ENCODE data around the gene MARK2. TPM values are rescaled to one million over a fixed set of nuclear protein-coding genes. Genes with fewer than 3 reads are reported as not detected.
"Not testable (repeated sequence)": the region's sequence is repeated elsewhere in the genome, so short reads cannot be mapped to it uniquely, and the experiment has no call there.

The MARK2 gene
- total RNA-seq = 10 to 100 TPM; 29.0 to 30.0 TPM

GRCh38 chr11:63838678-63839507, at the start of gene MARK2:
MARK2 (plus strand) TSS chr11:63839110; CDS start chr11:63839507, 397 bp downstream.
- peak within 1 kb of the TSS; percentile 87 for H3K27ac Mint-ChIP-seq
- H3K9me3 Mint-ChIP-seq = no peaks in the 10 kb centered on the region
- H3K36me3 Mint-ChIP-seq (ENCODE audit: insufficient read depth in 2 of 2) = peaks cover 11 to 13% of the 10 kb centered on the region in 2 donors
- no peaks in the 10 kb centered on the region for H3K27me3 Mint-ChIP-seq (ENCODE audit: low read depth)
- peaks cover 61% of the 10 kb centered on the region for H3K4me1 Mint-ChIP-seq (ENCODE audit: low read depth)
- H3K4me3 Mint-ChIP-seq = peak within 1 kb of the TSS; percentile 92 to 94
- DNase-seq (peak; percentile 99 to 100), ATAC-seq (replicated peaks in 1 of 2) (peak; percentile 86 to 89)

- Mint-ChIP-seq H3K4me1 (ENCODE audit: low read depth) (no peaks in the 10 kb centered on the region), H3K4me3 (no peak overlapping the region), H3K36me3 (ENCODE audit: insufficient read depth in 2 of 2) (peaks cover 3 to 16% of the 10 kb centered on the region in 2 donors), H3K9me3 (peaks cover 5 to 9% of the 10 kb centered on the region in 2 donors), H3K27me3 (ENCODE audit: low read depth) (peaks cover 5% of the 10 kb centered on the region), H3K27ac (no peak overlapping the region)
- DNase-seq = no peak
- ATAC-seq (replicated peaks in 1 of 2) = no peak
Observed at GRCh38 chr11:63791495-63792167, 47.3 kb upstream of the MARK2 start.

GRCh38 chr11:63793161-63793560, 45.7 kb upstream of the MARK2 start:
- Mint-ChIP-seq H3K4me1 (ENCODE audit: low read depth) (no peaks in the 10 kb centered on the region), H3K36me3 (ENCODE audit: insufficient read depth in 2 of 2) (peaks cover 3 to 16% of the 10 kb centered on the region in 2 donors), H3K27ac (no peak overlapping the region), H3K27me3 (ENCODE audit: low read depth) (peaks cover 6% of the 10 kb centered on the region), H3K9me3 (peaks cover 5 to 9% of the 10 kb centered on the region in 2 donors), H3K4me3 (no peak overlapping the region)
- ATAC-seq (replicated peaks in 1 of 2) (no peak), DNase-seq (no peak)

GRCh38 chr11:63795066-63795465, 43.8 kb upstream of the MARK2 start:
- Mint-ChIP-seq H3K4me3 (no peak overlapping the region), H3K4me1 (ENCODE audit: low read depth) (no peaks in the 10 kb centered on the region), H3K27ac (no peak overlapping the region), H3K27me3 (ENCODE audit: low read depth) (peaks cover 6% of the 10 kb centered on the region), H3K9me3 (peaks cover 5 to 9% of the 10 kb centered on the region in 2 donors), H3K36me3 (ENCODE audit: insufficient read depth in 2 of 2) (peaks cover 3 to 15% of the 10 kb centered on the region in 2 donors)
- ATAC-seq (replicated peaks in 1 of 2) = no peak
- DNase-seq = no peak

GRCh38 chr11:63800921-63801320, 38.0 kb upstream of the MARK2 start:
- no peaks in the 10 kb centered on the region for H3K36me3 Mint-ChIP-seq (ENCODE audit: insufficient read depth in 2 of 2)
- no peaks in the 10 kb centered on the region for H3K9me3 Mint-ChIP-seq
- no peak overlapping the region for H3K27ac Mint-ChIP-seq
- H3K4me3 Mint-ChIP-seq = no peak overlapping the region
- no peaks in the 10 kb centered on the region for H3K4me1 Mint-ChIP-seq (ENCODE audit: low read depth)
- DNase-seq = no peak
- peaks cover 6% of the 10 kb centered on the region for H3K27me3 Mint-ChIP-seq (ENCODE audit: low read depth)
- ATAC-seq (replicated peaks in 1 of 2) = no peak

GRCh38 chr11:63802637-63803414, 36.1 kb upstream of the MARK2 start:
- Mint-ChIP-seq H3K27me3 (ENCODE audit: low read depth) (no peaks in the 10 kb centered on the region), H3K27ac (no peak overlapping the region), H3K36me3 (ENCODE audit: insufficient read depth in 2 of 2) (no peaks in the 10 kb centered on the region), H3K4me1 (ENCODE audit: low read depth) (no peaks in the 10 kb centered on the region), H3K9me3 (no peaks in the 10 kb centered on the region), H3K4me3 (no peak overlapping the region)
- ATAC-seq (replicated peaks in 1 of 2) (no peak), DNase-seq (no peak)

GRCh38 chr11:63804259-63804658, 34.7 kb upstream of the MARK2 start:
- DNase-seq = no peak

GRCh38 chr11:63805844-63806415, 33.0 kb upstream of the MARK2 start:
- H3K4me1 Mint-ChIP-seq (ENCODE audit: low read depth) = no peaks in the 10 kb centered on the region
- H3K36me3 Mint-ChIP-seq (ENCODE audit: insufficient read depth in 2 of 2) = no peaks in the 10 kb centered on the region
- no peak for ATAC-seq (replicated peaks in 1 of 2)
- H3K27ac Mint-ChIP-seq = no peak overlapping the region
- DNase-seq = no peak
- H3K9me3 Mint-ChIP-seq = no peaks in the 10 kb centered on the region
- no peaks in the 10 kb centered on the region for H3K27me3 Mint-ChIP-seq (ENCODE audit: low read depth)
- no peak overlapping the region for H3K4me3 Mint-ChIP-seq

More at GRCh38 chr11:63804259-63804658, 34.7 kb upstream of the MARK2 start:
- Mint-ChIP-seq H3K36me3 (ENCODE audit: insufficient read depth in 2 of 2) (no peaks in the 10 kb centered on the region), H3K4me1 (ENCODE audit: low read depth) (no peaks in the 10 kb centered on the region), H3K4me3 (no peak overlapping the region), H3K9me3 (no peaks in the 10 kb centered on the region), H3K27ac (no peak overlapping the region), H3K27me3 (ENCODE audit: low read depth) (no peaks in the 10 kb centered on the region)
- no peak for ATAC-seq (replicated peaks in 1 of 2)

GRCh38 chr11:63810383-63810782, 28.5 kb upstream of the MARK2 start:
- H3K4me1 Mint-ChIP-seq (ENCODE audit: low read depth) = peaks cover 25% of the 10 kb centered on the region
- not testable (repeated sequence) for H3K4me3 Mint-ChIP-seq; H3K36me3 Mint-ChIP-seq (ENCODE audit: insufficient read depth in 2 of 2); DNase-seq; H3K27me3 Mint-ChIP-seq (ENCODE audit: low read depth); ATAC-seq (replicated peaks in 1 of 2); H3K9me3 Mint-ChIP-seq; H3K27ac Mint-ChIP-seq

- Mint-ChIP-seq H3K4me3 (peak overlapping the region; percentile 74 to 80), H3K27me3 (ENCODE audit: low read depth) (peaks cover 10% of the 10 kb centered on the region), H3K9me3 (no peaks in the 10 kb centered on the region), H3K36me3 (ENCODE audit: insufficient read depth in 2 of 2) (peaks cover 0 to 10% of the 10 kb centered on the region in 2 donors), H3K27ac (no peak overlapping the region), H3K4me1 (ENCODE audit: low read depth) (peaks cover 36% of the 10 kb centered on the region)
- ATAC-seq (replicated peaks in 1 of 2) = no peak
- DNase-seq = no peak
Observed at GRCh38 chr11:63811522-63811921, 27.4 kb upstream of the MARK2 start.

GRCh38 chr11:63813035-63813562, 25.8 kb upstream of the MARK2 start, which contains the start of gene SPINDOC:
SPINDOC (plus strand) TSS chr11:63813456; CDS start chr11:63813687, 231 bp downstream.
- peaks cover 36% of the 10 kb centered on the region for H3K4me1 Mint-ChIP-seq (ENCODE audit: low read depth)
- no peaks in the 10 kb centered on the region for H3K9me3 Mint-ChIP-seq
- DNase-seq (peak; percentile 84 to 87), ATAC-seq (replicated peaks in 1 of 2) (peak; percentile 92 to 93)
- peak within 1 kb of the TSS; percentile 83 for H3K4me3 Mint-ChIP-seq
- peaks cover 10% of the 10 kb centered on the region for H3K27me3 Mint-ChIP-seq (ENCODE audit: low read depth)
- H3K27ac Mint-ChIP-seq = peak within 1 kb of the TSS; percentile 38
- H3K36me3 Mint-ChIP-seq (ENCODE audit: insufficient read depth in 2 of 2) = peaks cover 0 to 11% of the 10 kb centered on the region in 2 donors

All from activated T-cell treated with anti-CD3 and anti-CD28 coated beads, Interleukin-2, amount 50 U/mL, for 72 hours (primary cell).